OCI-LY3 (cell line): ENCODE data around the gene FAM163A.

Experiments
- H2AFZ ChIP-seq: fragments of 200-600, 300-600 bp; shearing (Covaris generic); 2 replicates; pipeline ENCODE4 v1.6.0; 2014; ENCODE audit warnings: antibody characterized with exemption, low read depth, low read length
- H3K27ac ChIP-seq: fragments of 200-600, 300-600 bp; sonication (generic); 2 replicates; pipeline ENCODE4 v1.5.1; 2014; ENCODE audit warnings: mild to moderate bottlenecking, low read length, moderate library complexity, mixed read lengths
- H3K27me3 ChIP-seq: fragments of 200-600, 300-600 bp; sonication (generic); 2 replicates; pipeline ENCODE4 v1.6.1; 2014; ENCODE audit warnings: low read depth, low read length, mixed read lengths
- H3K36me3 ChIP-seq: fragments of 200-600, 300-600 bp; sonication (generic); replicated peaks from 2 replicates; pipeline ENCODE3; 2014; ENCODE audit warnings: low read depth, low read length, mixed read lengths
- H3K4me1 ChIP-seq: fragments of 300-600, 200-600 bp; sonication (generic); 2 replicates; pipeline ENCODE4 v1.6.1; 2014; ENCODE audit warnings: low read length, mixed read lengths
- H3K4me2 ChIP-seq: fragments of 200-600, 300-600 bp; sonication (generic); 2 replicates; pipeline ENCODE4 v1.6.1; 2014; ENCODE audit warnings: low read length, mixed read lengths
- H3K4me3 ChIP-seq: fragments of 300-600, 200-600 bp; sonication (generic); 2 replicates; pipeline ENCODE4 v1.5.1; 2014; ENCODE audit warnings: antibody characterized with exemption, mild to moderate bottlenecking, low read length, moderate library complexity
- H3K79me2 ChIP-seq: fragments of 300-600, 200-600 bp; shearing (Covaris generic); 2 replicates; pipeline ENCODE4 v1.6.1; 2014; ENCODE audit warnings: mild to moderate bottlenecking, low read length, mixed read lengths
- H3K9ac ChIP-seq: fragments of 300-600, 200-600 bp; shearing (Covaris generic); 2 replicates; pipeline ENCODE4 v1.6.0; 2014; ENCODE audit warnings: mild to moderate bottlenecking, low read length, moderate library complexity
- H3K9me3 ChIP-seq: fragments of 200-600, 300-600 bp; shearing (Covaris generic); 2 replicates; pipeline ENCODE4 v1.6.1; 2014; ENCODE audit warnings: low read length, mixed read lengths; ENCODE audit not compliant: insufficient read depth
- H4K20me1 ChIP-seq: fragments of 200-600, 300-600 bp; sonication (generic); 2 replicates; pipeline ENCODE4 v1.6.1; 2016; ENCODE audit warnings: low read length, mixed read lengths; ENCODE audit not compliant: insufficient read depth
- EZH2phosphoT487 ChIP-seq: fragments of 200-600 bp; shearing (Covaris generic); IDR thresholded peaks from 2 replicates; pipeline ENCODE4 v1.6.1; 2018; ENCODE audit warnings: antibody characterized with exemption, mixed run types, low read depth
- TF ChIP-seq, protein P1 (sequence below): fragments of 200-600, 300-600 bp; sonication (generic); IDR thresholded peaks from 2 replicates; pipeline ENCODE4 v1.5.1; 2014; ENCODE audit warnings: antibody characterized with exemption, low read length, low read depth

Gene FAM163A

DNA sequence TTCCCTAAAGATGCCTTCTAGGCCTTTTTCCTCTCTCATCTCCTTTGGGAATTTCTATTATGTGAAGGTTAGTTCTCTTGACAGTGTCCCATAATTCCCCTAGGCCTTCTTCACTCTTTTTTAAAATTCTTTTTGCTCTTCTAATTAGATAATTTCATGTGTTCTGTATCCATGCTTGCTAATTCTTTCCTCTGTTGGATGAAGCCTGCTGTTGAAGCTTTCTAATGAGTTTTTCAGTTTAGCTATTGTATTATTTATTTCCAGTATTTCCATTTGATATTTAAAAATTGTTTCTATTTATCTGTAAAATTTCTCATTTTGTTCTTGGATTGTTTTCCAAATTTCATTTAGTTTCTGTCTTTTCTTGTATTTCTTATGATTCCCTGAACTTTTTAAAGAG is 28.5 kb upstream of the FAM163A start:
- H3K4me1 ChIP-seq, result no peaks in the 10 kb centered on the region
- H3K79me2 ChIP-seq, result no peaks in the 10 kb centered on the region
- no peak overlapping the region for H3K4me3 ChIP-seq
- H3K27ac ChIP-seq, result no peak overlapping the region
- no peak overlapping the region for H3K4me2 ChIP-seq
- no peak overlapping the region for H2AFZ ChIP-seq
- TF ChIP-seq EZH2phosphoT487, result no peak
- TF ChIP-seq, protein P1, sequence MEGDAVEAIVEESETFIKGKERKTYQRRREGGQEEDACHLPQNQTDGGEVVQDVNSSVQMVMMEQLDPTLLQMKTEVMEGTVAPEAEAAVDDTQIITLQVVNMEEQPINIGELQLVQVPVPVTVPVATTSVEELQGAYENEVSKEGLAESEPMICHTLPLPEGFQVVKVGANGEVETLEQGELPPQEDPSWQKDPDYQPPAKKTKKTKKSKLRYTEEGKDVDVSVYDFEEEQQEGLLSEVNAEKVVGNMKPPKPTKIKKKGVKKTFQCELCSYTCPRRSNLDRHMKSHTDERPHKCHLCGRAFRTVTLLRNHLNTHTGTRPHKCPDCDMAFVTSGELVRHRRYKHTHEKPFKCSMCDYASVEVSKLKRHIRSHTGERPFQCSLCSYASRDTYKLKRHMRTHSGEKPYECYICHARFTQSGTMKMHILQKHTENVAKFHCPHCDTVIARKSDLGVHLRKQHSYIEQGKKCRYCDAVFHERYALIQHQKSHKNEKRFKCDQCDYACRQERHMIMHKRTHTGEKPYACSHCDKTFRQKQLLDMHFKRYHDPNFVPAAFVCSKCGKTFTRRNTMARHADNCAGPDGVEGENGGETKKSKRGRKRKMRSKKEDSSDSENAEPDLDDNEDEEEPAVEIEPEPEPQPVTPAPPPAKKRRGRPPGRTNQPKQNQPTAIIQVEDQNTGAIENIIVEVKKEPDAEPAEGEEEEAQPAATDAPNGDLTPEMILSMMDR, result no peak
- H4K20me1 ChIP-seq, result no peaks in the 10 kb centered on the region
- H3K9ac ChIP-seq, result no peak overlapping the region
- H3K27me3 ChIP-seq, result 0 out of 2 replicates have a peak, but pooled peaks cover 6% of the 10 kb centered on the region
- H3K36me3 ChIP-seq, result no peaks in the 10 kb centered on the region
- peaks cover 38% of the 10 kb centered on the region for H3K9me3 ChIP-seq

DNA sequence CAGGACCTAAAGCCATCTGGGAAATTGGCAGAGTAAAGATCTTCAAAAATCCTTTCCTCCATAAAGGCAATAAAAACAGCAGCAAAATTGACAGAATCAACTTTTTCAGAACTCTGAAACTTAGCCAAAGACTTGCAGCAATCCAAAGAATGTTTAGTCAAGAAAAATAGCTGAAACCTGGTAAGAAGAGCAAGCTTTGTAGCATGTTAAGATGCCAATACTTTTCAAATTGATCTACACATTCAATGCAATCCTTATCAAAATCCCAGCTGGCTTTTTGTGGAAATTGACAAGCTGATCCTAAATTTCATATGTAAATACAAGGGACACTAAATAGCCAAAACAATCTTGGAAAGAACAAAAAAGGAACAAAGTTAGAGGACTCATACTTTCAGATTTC is 23.8 kb upstream of the FAM163A start:
- no peak overlapping the region for H3K4me3 ChIP-seq

DNA sequence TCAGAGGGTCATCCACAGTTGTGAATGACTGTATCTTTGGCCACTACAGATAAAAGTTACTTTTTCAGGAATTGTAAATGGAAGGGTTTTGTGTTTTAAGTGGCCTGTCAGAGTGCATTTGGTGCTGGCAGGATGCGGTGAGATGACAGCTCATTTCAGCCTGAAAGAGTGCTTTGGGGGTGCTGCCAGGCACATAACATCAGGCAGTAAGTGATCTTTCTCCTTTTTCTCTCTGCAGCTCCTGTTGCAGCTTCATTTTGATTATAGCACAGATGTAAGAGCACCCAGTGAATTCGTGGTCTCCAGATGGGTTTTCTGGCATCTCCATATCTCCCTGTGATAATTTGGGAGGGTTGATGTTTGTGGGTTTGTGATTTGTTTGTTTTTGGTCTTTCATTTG is 14.8 kb upstream of the FAM163A start:
- no peaks in the 10 kb centered on the region for H4K20me1 ChIP-seq
- no peak overlapping the region for H3K4me2 ChIP-seq
- H2AFZ ChIP-seq, result no peak overlapping the region
- no peaks in the 10 kb centered on the region for H3K79me2 ChIP-seq
- H3K9ac ChIP-seq, result no peak overlapping the region
- peaks cover 30% of the 10 kb centered on the region for H3K27me3 ChIP-seq
- no peaks in the 10 kb centered on the region for H3K36me3 ChIP-seq
- no peak overlapping the region for H3K4me3 ChIP-seq
- no peak for TF ChIP-seq EZH2phosphoT487
- TF ChIP-seq, protein P1, result no peak
- no peaks in the 10 kb centered on the region for H3K4me1 ChIP-seq
- H3K9me3 ChIP-seq, result no peaks in the 10 kb centered on the region
- H3K27ac ChIP-seq, result no peak overlapping the region

More for the DNA sequence above, 23.8 kb upstream of the FAM163A start:
- no peaks in the 10 kb centered on the region for H3K36me3 ChIP-seq
- H3K27me3 ChIP-seq, result no peaks in the 10 kb centered on the region
- H3K9ac ChIP-seq, result no peak overlapping the region
- TF ChIP-seq EZH2phosphoT487, result no peak
- TF ChIP-seq, protein P1, result no peak
- H3K79me2 ChIP-seq, result no peaks in the 10 kb centered on the region
- H4K20me1 ChIP-seq, result no peaks in the 10 kb centered on the region
- H2AFZ ChIP-seq, result no peak overlapping the region
- H3K27ac ChIP-seq, result no peak overlapping the region
- peaks cover 28% of the 10 kb centered on the region for H3K9me3 ChIP-seq
- H3K4me1 ChIP-seq, result no peaks in the 10 kb centered on the region
- no peak overlapping the region for H3K4me2 ChIP-seq

DNA sequence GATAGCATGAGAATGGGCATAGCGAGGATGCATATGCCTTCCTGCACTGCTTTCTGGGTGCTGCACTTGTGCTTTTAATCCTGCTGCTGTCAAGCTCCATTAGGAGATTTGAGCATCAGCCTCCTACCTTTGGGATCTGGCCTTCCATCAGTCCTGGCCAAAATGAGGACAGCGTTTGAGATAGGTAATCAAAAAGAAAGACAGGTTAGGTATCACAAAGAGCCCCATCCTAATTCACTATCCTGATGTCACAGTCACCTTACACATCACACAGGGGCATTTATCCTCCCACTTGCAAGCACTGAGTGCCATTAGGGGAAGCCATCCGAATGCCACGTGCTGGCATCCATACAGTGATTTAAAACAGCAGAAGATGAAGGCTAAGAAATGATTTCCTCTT is 13.2 kb upstream of the FAM163A start:
- H4K20me1 ChIP-seq, result no peaks in the 10 kb centered on the region
- no peaks in the 10 kb centered on the region for H3K9me3 ChIP-seq
- peaks cover 30% of the 10 kb centered on the region for H3K27me3 ChIP-seq
- no peak overlapping the region for H3K9ac ChIP-seq
- H3K27ac ChIP-seq, result no peak overlapping the region
- no peak for TF ChIP-seq EZH2phosphoT487
- TF ChIP-seq, protein P1, result no peak
- H3K79me2 ChIP-seq, result no peaks in the 10 kb centered on the region
- no peak overlapping the region for H3K4me2 ChIP-seq
- H3K4me3 ChIP-seq, result no peak overlapping the region
- no peaks in the 10 kb centered on the region for H3K36me3 ChIP-seq
- no peak overlapping the region for H2AFZ ChIP-seq
- H3K4me1 ChIP-seq, result no peaks in the 10 kb centered on the region
